Mammary epithelial cell (primary cell): ENCODE results near the gene EXD3.

ENCODE experiments used
- CTCF ChIP-seq, 2 donors: IDR thresholded peaks in 1 of 2; conservative IDR thresholded peaks in 1 of 2; 2 replicates each; pipeline ENCODE4 v1.5.1; 2011 to 2012; ENCODE audit warnings: inconsistent platforms in 2 of 2, low read length in 2 of 2, mild to moderate bottlenecking in 2 of 2, control low read depth in 1 of 2, low read depth in 1 of 2; ENCODE audit not compliant: insufficient read depth in 1 of 2; ENCODE audit errors: extremely low read depth in 1 of 2
- EZH2 ChIP-seq: IDR thresholded peaks from 2 replicates; pipeline ENCODE4 v1.6.1; 2012; ENCODE audit warnings: low read length, inconsistent platforms, borderline replicate concordance

DNA sequence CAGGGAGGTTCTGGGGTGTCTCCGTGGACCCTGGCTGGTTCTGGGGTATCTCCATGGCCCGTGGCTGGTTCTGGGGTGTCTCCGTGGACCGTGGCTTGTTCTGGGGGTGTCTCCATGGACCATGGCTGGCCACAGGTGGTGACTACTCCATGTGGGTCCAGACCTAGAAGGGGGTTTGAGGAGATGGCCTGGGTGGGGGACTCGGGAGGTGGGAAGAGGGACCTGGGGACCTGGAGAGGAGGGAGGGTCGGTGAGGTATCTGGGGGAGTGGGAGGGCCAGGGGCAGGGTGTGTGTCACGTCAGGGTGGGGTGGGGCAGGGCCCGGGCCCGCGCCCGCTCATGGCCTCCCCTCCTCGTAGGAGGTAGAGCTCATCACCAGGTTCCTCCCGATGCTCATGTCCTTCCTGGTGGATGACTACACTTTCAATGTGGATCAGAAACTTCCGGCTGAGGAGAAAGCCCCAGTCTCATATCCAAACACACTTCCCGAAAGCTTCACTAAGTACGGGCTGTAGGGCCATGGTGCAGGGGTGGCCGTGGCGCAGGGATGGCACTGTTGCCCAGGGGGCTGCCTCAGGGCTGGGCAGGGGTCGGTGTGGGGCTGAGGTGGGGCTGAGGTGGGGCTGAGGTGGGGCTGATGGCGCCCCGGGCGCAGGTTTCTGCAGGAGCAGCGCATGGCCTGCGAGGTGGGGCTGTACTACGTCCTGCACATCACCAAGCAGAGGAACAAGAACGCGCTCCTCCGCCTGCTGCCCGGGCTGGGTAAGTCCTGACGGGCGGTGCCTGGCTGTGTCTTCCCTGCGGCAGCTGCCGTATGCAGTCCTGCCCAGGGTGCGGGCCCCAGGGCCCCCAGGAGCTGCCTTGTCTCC lies 156.1 kb downstream of the EXD3 start:
- TF ChIP-seq CTCF (conservative IDR thresholded peaks at IDR 0.05 in 1 of 2, IDR thresholded peaks at IDR 0.05 in 1 of 2; ENCODE audit: extremely low read depth in 1 of 2, insufficient read depth in 1 of 2, low read depth in 1 of 2, low read length in 2 of 2) = no peak
- no peak for TF ChIP-seq EZH2
